ENCODE results near the gene CDIP1.

The CDIP1 gene

DNA sequence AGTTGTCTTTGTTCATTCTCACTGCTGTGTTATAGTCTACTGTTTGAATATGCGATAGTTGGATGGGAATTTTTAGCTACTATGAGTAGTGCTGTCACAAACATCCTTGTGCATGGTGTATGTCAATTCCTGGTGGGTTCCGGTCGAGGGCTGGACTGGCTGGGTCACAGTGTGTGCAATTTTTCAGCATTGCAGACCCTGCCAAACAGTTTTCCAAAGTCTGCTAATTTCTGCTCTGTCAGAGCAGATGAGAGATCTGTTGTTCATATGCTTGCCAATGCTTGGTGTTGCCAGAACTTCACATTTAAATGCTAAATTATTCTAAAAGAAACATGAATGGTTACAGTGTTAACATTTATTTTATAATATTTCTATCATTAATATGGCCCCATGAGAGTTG is 14.0 kb upstream of the CDIP1 start:
- TF ChIP-seq, protein P1, sequence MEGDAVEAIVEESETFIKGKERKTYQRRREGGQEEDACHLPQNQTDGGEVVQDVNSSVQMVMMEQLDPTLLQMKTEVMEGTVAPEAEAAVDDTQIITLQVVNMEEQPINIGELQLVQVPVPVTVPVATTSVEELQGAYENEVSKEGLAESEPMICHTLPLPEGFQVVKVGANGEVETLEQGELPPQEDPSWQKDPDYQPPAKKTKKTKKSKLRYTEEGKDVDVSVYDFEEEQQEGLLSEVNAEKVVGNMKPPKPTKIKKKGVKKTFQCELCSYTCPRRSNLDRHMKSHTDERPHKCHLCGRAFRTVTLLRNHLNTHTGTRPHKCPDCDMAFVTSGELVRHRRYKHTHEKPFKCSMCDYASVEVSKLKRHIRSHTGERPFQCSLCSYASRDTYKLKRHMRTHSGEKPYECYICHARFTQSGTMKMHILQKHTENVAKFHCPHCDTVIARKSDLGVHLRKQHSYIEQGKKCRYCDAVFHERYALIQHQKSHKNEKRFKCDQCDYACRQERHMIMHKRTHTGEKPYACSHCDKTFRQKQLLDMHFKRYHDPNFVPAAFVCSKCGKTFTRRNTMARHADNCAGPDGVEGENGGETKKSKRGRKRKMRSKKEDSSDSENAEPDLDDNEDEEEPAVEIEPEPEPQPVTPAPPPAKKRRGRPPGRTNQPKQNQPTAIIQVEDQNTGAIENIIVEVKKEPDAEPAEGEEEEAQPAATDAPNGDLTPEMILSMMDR (conservative IDR thresholded peaks at IDR 0.05; ENCODE audit: low read depth, low read length) = no peak
- Histone ChIP-seq H3K4me3 (IDR thresholded peaks at IDR 0.05; ENCODE audit: insufficient read depth, low read depth, low read length) (no peak overlapping the region), H3K27ac (no peak overlapping the region), H3K36me3 (ENCODE audit: insufficient read depth) (no peaks in the 10 kb centered on the region), H3K79me2 (ENCODE audit: insufficient read depth, low read depth) (no peaks in the 10 kb centered on the region), H2AFZ (ENCODE audit: low read depth) (no peak overlapping the region), H3K4me2 (no peak overlapping the region), H3K27me3 (ENCODE audit: insufficient read depth, low read depth) (no peaks in the 10 kb centered on the region), H3K4me1 (ENCODE audit: low read depth, poor library complexity, severe bottlenecking) (peaks cover 9% of the 10 kb centered on the region), H4K20me1 (ENCODE audit: insufficient read depth) (no peaks in the 10 kb centered on the region), H3K9ac (no peak overlapping the region)

DNA sequence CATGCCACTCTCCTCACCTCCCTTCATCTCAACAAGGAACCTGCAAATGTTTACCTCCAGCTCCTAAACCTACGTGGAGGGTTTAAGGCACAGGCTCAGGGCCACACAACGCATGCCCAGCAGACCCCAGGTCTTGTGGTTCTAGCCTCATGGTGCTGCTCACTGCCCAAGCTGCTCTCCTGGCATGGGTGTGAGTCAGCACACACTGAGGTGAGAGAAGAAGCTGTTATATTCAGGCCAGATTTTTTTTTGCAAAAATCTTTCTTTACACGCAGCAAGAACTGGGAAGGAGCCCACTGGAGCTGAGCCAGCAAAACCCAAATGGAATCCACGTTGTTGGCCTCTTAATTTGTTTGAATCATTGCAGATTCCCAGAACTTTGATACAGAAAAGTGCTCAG is 12.0 kb upstream of the CDIP1 start:
- Histone ChIP-seq H3K27me3 (ENCODE audit: insufficient read depth, low read depth) (no peaks in the 10 kb centered on the region), H2AFZ (ENCODE audit: low read depth) (no peak overlapping the region), H3K9ac (no peak overlapping the region), H3K79me2 (ENCODE audit: insufficient read depth, low read depth) (no peaks in the 10 kb centered on the region), H3K4me1 (ENCODE audit: low read depth, poor library complexity, severe bottlenecking) (peaks cover 9% of the 10 kb centered on the region), H3K27ac (no peak overlapping the region), H3K4me3 (IDR thresholded peaks at IDR 0.05; ENCODE audit: insufficient read depth, low read depth, low read length) (no peak overlapping the region), H3K36me3 (ENCODE audit: insufficient read depth) (no peaks in the 10 kb centered on the region), H4K20me1 (ENCODE audit: insufficient read depth) (no peaks in the 10 kb centered on the region), H3K4me2 (no peak overlapping the region)
- TF ChIP-seq, protein P1 (conservative IDR thresholded peaks at IDR 0.05; ENCODE audit: low read depth, low read length) = no peak

DNA sequence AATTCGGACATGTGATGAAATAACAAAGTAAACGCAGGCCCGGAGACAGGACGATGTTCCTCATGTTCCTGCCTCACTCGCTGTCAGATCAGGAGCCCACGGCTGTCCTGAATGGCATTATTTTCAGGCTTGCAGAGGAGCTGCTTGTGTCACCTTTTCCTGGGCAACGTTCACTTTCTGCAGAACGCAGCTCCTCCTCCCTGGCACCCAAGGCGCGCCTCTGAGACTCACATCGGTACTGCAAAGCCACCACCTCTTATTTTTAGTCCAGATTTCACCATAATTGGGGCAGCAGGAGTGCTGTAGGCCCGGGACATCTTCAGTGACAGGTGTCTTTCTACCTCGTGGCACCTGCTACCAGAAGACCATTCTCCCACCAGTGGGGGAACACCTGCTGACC is 9.6 kb upstream of the CDIP1 start:
- peak overlapping the region; percentile 17; the same call in 1 of the 2 replicates for H2AFZ ChIP-seq (ENCODE audit: low read depth)
- peaks cover 9% of the 10 kb centered on the region for H3K4me1 ChIP-seq (ENCODE audit: low read depth, poor library complexity, severe bottlenecking)
- no peaks in the 10 kb centered on the region for H3K79me2 ChIP-seq (ENCODE audit: insufficient read depth, low read depth)
- TF ChIP-seq, protein P1 (conservative IDR thresholded peaks at IDR 0.05; ENCODE audit: low read depth, low read length) = no peak
- no peak overlapping the region for H3K9ac ChIP-seq
- no peaks in the 10 kb centered on the region for H4K20me1 ChIP-seq (ENCODE audit: insufficient read depth)
- H3K36me3 ChIP-seq (ENCODE audit: insufficient read depth) = no peaks in the 10 kb centered on the region
- peak overlapping the region; percentile 21; the same call in 1 of the 2 replicates for H3K4me2 ChIP-seq
- no peak overlapping the region for H3K27ac ChIP-seq
- no peak overlapping the region for H3K4me3 ChIP-seq (IDR thresholded peaks at IDR 0.05; ENCODE audit: insufficient read depth, low read depth, low read length)
- no peaks in the 10 kb centered on the region for H3K27me3 ChIP-seq (ENCODE audit: insufficient read depth, low read depth)

DNA sequence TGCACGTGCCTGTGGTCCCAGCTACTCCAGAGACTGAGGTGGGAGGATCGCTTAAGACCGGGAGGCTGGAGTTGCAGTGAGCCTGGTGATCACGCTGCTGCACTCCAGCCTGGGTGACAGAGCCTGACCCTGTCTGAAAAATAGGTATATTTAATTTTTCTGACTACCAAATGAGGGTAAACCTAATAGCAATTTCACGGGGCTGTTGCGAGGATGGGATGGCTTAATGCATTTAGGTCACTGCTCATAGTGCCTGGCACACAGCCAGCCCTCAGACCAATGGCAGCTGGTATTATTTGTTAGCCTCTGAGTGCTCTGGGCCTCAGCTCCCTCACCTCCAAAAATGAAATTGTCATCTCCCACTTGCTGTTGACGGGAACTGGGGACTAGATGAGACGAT is 5.9 kb upstream of the CDIP1 start:
- Histone ChIP-seq H3K4me1 (ENCODE audit: low read depth, poor library complexity, severe bottlenecking) (peaks cover 9% of the 10 kb centered on the region), H3K79me2 (ENCODE audit: insufficient read depth, low read depth) (no peaks in the 10 kb centered on the region), H3K27ac (no peak overlapping the region), H2AFZ (ENCODE audit: low read depth) (no peak overlapping the region), H3K4me3 (IDR thresholded peaks at IDR 0.05; ENCODE audit: insufficient read depth, low read depth, low read length) (no peak overlapping the region), H3K36me3 (ENCODE audit: insufficient read depth) (no peaks in the 10 kb centered on the region), H4K20me1 (ENCODE audit: insufficient read depth) (no peaks in the 10 kb centered on the region), H3K4me2 (no peak overlapping the region), H3K9ac (no peak overlapping the region), H3K27me3 (ENCODE audit: insufficient read depth, low read depth) (no peaks in the 10 kb centered on the region)
- TF ChIP-seq, protein P1 (conservative IDR thresholded peaks at IDR 0.05; ENCODE audit: low read depth, low read length) = no peak

Data from KMS-11 (cell line).